ENCODE measurements around the gene ZSCAN18.

ZSCAN18 gene

GRCh38 chr19:58086825-58087710 is 11.0 kb downstream of the ZSCAN18 start:
- no peak for DNase-seq (ENCODE audit: low read depth in 2 of 2)

- no peak for DNase-seq (ENCODE audit: low read depth in 2 of 2)
Measured at GRCh38 chr19:58085348-58085875, 12.6 kb downstream of the ZSCAN18 start.

- DNase-seq (ENCODE audit: low read depth in 2 of 2) = no peak
Measured at GRCh38 chr19:58084596-58085347, 13.3 kb downstream of the ZSCAN18 start.

GRCh38 chr19:58083021-58083420 is 15.0 kb downstream of the ZSCAN18 start:
- no peak for DNase-seq (ENCODE audit: low read depth in 2 of 2)

- DNase-seq (ENCODE audit: low read depth in 2 of 2) = no peak
Measured at GRCh38 chr19:58079792-58080191, 18.2 kb downstream of the ZSCAN18 start.

GRCh38 chr19:58067240-58067912 is 30.7 kb downstream of the ZSCAN18 start:
- DNase-seq (ENCODE audit: low read depth in 2 of 2) = no peak

- no peak for DNase-seq (ENCODE audit: low read depth in 2 of 2)
Measured at GRCh38 chr19:58063712-58064111, 34.3 kb downstream of the ZSCAN18 start.

GRCh38 chr19:58060231-58060630 is 37.8 kb downstream of the ZSCAN18 start:
- DNase-seq (ENCODE audit: low read depth in 2 of 2) = no peak

GRCh38 chr19:58059671-58060078 is 38.4 kb downstream of the ZSCAN18 start:
- no peak for DNase-seq (ENCODE audit: low read depth in 2 of 2)

GRCh38 chr19:58059003-58059670 is 38.9 kb downstream of the ZSCAN18 start, which contains the start of gene ZNF135:
TSS of gene ZNF135 (plus strand) at chr19:58059282. CDS start at chr19:58060003, 721 bp downstream.
- DNase-seq (ENCODE audit: low read depth in 2 of 2) = peak; percentile 33 to 42

GRCh38 chr19:58058467-58058866 is 39.6 kb downstream of the ZSCAN18 start:
- no peak for DNase-seq (ENCODE audit: low read depth in 2 of 2)

- DNase-seq (ENCODE audit: low read depth in 2 of 2) = no peak
Measured at GRCh38 chr19:58056861-58057260, 41.2 kb downstream of the ZSCAN18 start.

GRCh38 chr19:58056261-58056660 is 41.8 kb downstream of the ZSCAN18 start:
- DNase-seq (ENCODE audit: low read depth in 2 of 2) = no peak

GRCh38 chr19:58054901-58055874 is 42.8 kb downstream of the ZSCAN18 start:
- DNase-seq (ENCODE audit: low read depth in 2 of 2) = no peak

- no peak for DNase-seq (ENCODE audit: low read depth in 2 of 2)
Measured at GRCh38 chr19:58053480-58054156, 44.4 kb downstream of the ZSCAN18 start.

GRCh38 chr19:58052256-58052655 is 45.8 kb downstream of the ZSCAN18 start:
- no peak for DNase-seq (ENCODE audit: low read depth in 2 of 2)

- DNase-seq (ENCODE audit: low read depth in 2 of 2) = no peak
Measured at GRCh38 chr19:58047672-58048071, 50.4 kb downstream of the ZSCAN18 start.

- DNase-seq (ENCODE audit: low read depth in 2 of 2) = no peak
Measured at GRCh38 chr19:58046856-58047255, 51.2 kb downstream of the ZSCAN18 start.

- no peak for DNase-seq (ENCODE audit: low read depth in 2 of 2)
Measured at GRCh38 chr19:58045411-58046050, 52.5 kb downstream of the ZSCAN18 start.
